GM21723 (cell line): Measurements from ENCODE around the gene PCDHB13.
"Not testable (repeated sequence)": the region's sequence is repeated elsewhere in the genome, so short reads cannot be mapped to it uniquely, and the experiment has no call there.

Source experiments
- ATAC-seq: cut with Tn5 transposase; IDR thresholded peaks from one replicate; pipeline ENCODE4 v1.9.1; 2021; ENCODE audit warnings: mild to moderate bottlenecking, moderate library complexity; ENCODE audit not compliant: unreplicated experiment

PCDHB13 gene

DNA sequence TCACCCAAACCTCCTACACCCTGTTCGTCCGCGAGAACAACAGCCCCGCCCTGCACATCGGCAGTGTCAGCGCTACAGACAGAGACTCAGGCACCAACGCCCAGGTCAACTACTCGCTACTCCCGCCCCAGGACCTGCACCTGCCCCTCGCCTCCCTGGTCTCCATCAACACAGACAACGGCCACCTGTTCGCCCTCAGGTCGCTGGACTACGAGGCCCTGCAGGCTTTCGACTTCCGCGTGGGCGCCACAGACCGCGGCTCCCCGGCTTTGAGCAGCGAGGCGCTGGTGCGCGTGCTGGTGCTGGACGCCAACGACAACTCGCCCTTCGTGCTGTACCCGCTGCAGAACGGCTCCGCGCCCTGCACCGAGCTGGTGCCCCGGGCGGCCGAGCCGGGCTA is 12.6 kb upstream of the PCDHB13 start:
- ATAC-seq, result not testable (repeated sequence)

DNA sequence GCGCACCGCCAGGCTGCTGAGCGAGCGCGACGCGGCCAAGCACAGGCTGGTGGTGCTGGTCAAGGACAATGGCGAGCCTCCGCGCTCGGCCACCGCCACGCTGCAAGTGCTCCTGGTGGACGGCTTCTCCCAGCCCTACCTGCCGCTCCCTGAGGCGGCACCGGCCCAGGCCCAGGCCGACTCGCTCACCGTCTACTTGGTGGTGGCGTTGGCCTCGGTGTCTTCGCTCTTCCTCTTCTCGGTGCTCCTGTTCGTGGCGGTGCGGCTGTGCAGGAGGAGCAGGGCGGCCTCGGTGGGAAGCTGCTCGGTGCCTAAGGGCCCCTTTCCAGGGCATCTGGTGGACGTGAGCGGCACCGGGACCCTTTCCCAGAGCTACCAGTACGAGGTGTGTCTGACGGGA is 12.1 kb upstream of the PCDHB13 start:
- not testable (repeated sequence) for ATAC-seq

DNA sequence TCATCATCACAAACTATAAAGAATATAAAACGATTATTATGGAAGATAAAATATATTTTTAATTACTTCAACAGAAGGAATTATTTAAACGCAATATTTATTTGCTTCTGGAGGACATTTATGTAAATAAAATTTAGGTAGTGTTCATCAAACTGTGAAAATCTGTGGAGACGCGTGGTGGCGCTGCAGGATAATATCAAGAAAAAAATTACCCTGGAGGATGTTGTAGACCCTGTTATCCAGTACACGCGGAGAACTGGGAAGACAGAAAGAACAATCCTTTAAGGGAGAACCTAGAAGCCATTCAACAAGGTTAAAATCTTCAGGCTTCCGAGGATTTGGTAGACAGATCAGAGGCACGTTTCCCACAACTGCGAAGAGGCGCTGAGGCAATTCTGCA is 5.2 kb upstream of the PCDHB13 start, which contains the start of gene PCDHB12:
PCDHB12 (plus strand) TSS at position 242 of the 400 bp plus-strand sequence. CDS start 189 bp downstream, outside the sequence.
- ATAC-seq, result no peak

DNA sequence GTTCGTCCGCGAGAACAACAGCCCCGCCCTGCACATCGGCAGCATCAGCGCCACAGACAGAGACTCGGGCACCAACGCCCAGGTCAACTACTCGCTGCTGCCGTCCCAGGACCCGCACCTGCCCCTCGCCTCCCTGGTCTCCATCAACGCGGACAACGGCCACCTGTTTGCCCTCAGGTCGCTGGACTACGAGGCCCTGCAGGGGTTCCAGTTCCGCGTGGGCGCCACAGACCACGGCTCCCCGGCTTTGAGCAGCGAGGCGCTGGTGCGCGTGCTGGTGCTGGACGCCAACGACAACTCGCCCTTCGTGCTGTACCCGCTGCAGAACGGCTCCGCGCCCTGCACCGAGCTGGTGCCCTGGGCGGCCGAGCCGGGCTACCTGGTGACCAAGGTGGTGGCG is 3.4 kb upstream of the PCDHB13 start:
- ATAC-seq, result not testable (repeated sequence)

DNA sequence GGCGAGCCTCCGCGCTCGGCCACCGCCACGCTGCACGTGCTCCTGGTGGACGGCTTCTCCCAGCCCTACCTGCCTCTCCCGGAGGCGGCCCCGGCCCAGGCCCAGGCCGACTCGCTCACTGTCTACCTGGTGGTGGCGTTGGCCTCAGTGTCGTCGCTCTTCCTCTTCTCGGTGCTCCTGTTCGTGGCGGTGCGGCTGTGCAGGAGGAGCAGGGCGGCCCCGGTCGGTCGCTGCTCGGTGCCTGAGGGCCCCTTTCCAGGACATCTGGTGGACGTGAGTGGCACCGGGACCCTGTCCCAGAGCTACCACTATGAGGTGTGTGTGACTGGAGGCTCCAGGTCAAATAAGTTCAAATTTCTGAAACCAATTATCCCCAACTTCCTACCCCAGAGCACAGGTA is 2.9 kb upstream of the PCDHB13 start:
- not testable (repeated sequence) for ATAC-seq

DNA sequence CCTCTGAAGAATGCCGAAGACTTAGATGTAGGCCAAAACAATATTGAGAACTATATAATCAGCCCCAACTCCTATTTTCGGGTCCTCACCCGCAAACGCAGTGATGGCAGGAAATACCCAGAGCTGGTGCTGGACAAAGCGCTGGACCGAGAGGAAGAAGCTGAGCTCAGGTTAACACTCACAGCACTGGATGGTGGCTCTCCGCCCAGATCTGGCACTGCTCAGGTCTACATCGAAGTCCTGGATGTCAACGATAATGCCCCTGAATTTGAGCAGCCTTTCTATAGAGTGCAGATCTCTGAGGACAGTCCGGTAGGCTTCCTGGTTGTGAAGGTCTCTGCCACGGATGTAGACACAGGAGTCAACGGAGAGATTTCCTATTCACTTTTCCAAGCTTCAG is 864 bp downstream of the PCDHB13 start:
- ATAC-seq, result not testable (repeated sequence)

DNA sequence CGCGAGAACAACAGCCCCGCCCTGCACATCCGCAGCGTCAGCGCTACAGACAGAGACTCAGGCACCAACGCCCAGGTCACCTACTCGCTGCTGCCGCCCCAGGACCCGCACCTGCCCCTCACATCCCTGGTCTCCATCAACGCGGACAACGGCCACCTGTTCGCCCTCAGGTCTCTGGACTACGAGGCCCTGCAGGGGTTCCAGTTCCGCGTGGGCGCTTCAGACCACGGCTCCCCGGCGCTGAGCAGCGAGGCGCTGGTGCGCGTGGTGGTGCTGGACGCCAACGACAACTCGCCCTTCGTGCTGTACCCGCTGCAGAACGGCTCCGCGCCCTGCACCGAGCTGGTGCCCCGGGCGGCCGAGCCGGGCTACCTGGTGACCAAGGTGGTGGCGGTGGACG is 1.8 kb downstream of the PCDHB13 start:
- not testable (repeated sequence) for ATAC-seq

DNA sequence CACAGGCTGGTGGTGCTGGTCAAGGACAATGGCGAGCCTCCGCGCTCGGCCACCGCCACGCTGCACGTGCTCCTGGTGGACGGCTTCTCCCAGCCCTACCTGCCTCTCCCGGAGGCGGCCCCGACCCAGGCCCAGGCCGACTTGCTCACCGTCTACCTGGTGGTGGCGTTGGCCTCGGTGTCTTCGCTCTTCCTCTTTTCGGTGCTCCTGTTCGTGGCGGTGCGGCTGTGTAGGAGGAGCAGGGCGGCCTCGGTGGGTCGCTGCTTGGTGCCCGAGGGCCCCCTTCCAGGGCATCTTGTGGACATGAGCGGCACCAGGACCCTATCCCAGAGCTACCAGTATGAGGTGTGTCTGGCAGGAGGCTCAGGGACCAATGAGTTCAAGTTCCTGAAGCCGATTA is 2.3 kb downstream of the PCDHB13 start:
- ATAC-seq, result not testable (repeated sequence)

DNA sequence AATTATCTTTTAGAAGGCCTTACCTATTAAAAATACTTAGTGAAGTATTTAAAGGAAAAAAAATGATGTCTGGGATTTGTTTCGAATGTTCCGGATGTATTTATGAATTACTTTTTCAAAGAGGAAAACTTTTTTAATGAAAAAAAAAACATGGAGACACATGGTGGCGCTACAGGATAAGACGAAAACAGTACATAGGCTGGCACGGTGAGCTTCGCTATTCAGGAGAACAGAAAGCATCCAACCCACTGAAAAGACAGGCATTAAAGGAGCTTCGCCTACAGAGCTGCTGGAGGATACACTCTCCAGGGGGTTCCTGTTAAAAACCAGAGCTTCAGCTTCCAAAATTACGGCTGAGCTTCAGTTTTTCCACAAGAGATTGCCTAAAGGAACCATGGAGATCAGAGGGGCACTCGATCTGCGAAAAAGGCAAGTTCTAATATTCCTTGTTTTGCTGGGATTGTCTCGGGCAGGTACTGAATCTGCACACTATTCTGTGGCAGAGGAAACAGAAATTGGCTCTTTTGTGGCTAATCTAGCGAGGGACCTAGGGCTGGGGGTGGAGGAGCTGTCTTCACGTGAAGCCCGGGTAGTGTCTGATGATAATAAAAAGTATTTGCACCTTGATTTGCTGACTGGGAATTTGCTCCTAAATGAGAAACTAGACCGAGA is 9.5 kb downstream of the PCDHB13 start, which contains the start of gene PCDHB14:
PCDHB14 (plus strand) TSS at position 232 of the 672 bp plus-strand sequence; CDS start at position 395, 163 bp downstream.
- no peak for ATAC-seq

DNA sequence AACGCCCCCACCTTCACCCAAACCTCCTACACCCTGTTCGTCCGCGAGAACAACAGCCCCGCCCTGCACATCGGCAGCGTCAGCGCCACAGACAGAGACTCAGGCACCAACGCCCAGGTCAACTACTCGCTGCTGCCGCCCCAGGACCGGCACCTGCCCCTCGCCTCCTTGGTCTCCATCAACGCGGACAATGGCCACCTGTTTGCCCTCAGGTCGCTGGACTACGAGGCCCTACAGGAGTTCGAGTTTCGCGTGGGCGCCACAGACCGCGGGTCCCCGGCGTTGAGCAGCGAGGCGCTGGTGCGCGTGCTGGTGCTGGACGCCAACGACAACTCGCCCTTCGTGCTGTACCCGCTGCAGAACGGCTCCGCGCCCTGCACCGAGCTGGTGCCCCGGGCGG is 11.1 kb downstream of the PCDHB13 start:
- ATAC-seq, result not testable (repeated sequence)

DNA sequence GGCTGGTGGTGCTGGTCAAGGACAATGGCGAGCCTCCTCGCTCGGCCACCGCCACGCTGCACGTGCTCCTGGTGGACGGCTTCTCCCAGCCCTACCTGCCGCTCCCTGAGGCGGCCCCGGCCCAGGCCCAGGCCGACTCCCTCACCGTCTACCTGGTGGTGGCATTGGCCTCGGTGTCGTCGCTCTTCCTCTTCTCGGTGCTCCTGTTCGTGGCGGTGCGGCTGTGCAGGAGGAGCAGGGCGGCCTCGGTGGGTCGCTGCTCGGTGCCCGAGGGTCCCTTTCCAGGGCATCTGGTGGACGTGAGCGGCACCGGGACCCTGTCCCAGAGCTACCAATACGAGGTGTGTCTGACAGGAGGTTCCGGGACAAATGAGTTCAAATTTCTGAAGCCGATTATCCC is 11.7 kb downstream of the PCDHB13 start:
- ATAC-seq, result not testable (repeated sequence)

DNA sequence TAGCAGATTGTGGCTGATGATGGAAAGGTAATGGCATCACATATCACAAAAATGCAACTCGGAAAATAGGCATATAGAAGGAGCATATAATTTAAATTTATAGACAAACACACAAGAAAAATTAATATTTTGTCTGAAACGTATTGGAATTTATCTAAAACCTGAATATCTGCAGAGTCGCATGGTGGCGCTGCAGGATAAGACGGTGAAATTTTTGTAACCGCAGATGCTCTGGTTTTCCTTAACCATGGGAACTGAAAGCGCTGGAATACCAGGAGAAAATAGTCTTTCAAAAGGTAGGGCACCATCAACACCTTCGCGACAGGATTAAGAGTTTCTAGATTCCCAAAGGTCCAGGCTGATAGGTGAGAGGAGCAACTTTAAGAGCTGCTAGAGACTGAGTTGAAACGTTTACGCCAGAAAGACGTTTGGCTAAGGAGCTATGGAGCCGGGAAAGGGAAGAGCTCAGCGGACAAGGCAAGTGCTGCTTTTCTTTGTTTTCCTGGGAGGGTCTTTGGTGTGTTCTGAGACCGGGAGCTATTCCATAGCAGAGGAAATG is 20.5 kb downstream of the PCDHB13 start:
- ATAC-seq, result no peak

DNA sequence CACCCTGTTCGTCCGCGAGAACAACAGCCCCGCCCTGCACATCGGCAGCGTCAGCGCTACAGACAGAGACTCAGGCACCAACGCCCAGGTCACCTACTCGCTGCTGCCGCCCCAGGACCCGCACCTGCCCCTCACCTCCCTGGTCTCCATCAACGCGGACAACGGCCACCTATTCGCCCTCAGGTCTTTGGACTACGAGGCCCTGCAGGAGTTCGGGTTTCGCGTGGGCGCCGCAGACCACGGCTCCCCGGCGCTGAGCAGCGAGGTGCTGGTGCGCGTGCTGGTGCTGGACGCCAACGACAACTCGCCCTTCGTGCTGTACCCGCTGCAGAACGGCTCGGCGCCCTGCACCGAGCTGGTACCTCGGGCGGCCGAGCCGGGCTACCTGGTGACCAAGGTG is 22.2 kb downstream of the PCDHB13 start:
- not testable (repeated sequence) for ATAC-seq

DNA sequence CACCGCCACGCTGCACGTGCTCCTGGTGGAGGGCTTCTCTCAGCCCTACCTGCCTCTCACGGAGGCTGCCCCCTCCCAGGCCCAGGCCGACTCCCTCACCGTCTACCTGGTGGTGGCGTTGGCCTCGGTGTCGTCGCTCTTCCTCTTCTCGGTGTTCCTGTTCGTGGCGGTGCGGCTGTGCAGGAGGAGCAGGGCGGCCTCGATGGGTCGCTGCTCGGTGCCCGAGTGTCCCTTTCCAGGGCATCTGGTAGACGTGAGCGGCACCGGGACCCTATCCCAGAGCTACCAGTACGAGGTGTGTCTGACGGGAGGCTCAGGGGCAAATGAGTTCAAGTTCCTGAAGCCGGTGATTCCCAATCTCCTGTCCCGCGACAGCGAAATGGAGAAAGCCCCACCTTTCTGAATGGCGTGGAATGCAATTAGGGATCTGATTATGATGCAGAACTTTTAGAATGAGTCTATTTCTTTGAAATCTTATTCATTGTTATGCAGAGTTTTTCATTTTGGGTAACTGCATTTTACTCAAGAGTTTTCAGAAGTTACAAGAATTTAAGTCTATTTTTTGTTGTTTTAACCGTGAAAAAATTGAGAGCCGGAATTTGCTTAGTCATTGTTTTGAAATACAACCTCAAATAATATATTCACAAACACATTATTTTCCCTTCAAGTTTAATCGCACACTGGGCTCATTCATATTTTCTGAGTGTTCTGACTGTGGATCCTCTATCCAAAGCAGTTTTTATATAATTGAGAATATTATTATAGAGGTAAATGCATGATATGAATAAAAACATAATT is 23.0 kb downstream of the PCDHB13 start:
- no peak for ATAC-seq

DNA sequence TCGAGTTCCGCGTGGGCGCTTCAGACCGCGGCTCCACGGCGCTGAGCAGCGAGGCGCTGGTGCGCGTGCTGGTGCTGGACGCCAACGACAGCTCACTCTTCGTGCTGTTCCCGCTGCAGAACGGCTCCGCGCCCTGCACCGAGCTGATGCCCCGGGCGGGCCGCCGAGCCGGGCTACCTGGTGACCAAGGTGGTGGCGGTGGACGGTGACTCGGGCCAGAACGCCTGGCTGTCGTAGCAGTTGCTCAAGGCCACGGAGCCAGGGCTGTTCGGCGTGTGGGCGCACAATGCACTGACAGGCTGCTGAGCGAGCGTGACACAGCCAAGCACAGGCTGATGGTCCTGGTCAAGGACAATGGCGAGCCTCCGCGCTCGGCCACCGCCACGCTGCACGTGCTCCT is 27.8 kb downstream of the PCDHB13 start:
- ATAC-seq, result no peak

DNA sequence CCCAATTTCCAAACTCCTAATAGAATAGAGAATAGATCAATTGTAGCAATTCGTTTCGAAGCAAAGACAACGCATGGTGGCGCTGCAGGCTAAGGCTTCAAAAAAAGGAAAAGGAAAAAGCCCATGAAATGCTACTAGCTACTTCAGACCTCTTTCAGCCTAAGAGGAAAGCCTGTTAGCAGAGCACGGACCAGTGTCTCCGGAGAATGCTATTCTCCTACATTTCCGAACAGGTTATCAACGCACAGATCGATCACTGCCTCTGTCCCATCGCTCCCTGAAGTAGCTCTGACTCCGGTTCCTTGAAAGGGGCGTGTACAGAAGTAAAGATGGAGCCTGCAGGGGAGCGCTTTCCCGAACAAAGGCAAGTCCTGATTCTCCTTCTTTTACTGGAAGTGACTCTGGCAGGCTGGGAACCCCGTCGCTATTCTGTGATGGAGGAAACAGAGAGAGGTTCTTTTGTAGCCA is 31.6 kb downstream of the PCDHB13 start, which contains the start of gene PCDHB15:
PCDHB15 (plus strand) TSS at position 146 of the 468 bp plus-strand sequence; CDS start at position 330, 184 bp downstream.
- ATAC-seq, result no peak

DNA sequence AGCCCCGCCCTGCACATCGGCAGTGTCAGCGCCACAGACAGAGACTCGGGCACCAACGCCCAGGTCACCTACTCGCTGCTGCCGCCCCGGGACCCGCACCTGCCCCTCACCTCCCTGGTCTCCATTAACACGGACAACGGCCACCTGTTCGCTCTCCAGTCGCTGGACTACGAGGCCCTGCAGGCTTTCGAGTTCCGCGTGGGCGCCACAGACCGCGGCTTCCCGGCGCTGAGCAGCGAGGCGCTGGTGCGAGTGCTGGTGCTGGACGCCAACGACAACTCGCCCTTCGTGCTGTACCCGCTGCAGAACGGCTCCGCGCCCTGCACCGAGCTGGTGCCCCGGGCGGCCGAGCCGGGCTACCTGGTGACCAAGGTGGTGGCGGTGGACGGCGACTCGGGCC is 33.3 kb downstream of the PCDHB13 start:
- not testable (repeated sequence) for ATAC-seq

DNA sequence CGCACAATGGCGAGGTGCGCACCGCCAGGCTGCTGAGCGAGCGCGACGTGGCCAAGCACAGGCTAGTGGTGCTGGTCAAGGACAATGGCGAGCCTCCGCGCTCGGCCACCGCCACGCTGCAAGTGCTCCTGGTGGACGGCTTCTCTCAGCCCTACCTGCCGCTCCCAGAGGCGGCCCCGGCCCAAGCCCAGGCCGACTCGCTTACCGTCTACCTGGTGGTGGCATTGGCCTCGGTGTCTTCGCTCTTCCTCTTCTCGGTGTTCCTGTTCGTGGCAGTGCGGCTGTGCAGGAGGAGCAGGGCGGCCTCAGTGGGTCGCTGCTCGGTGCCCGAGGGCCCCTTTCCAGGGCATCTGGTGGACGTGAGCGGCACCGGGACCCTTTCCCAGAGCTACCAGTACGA is 33.7 kb downstream of the PCDHB13 start:
- ATAC-seq, result not testable (repeated sequence)

DNA sequence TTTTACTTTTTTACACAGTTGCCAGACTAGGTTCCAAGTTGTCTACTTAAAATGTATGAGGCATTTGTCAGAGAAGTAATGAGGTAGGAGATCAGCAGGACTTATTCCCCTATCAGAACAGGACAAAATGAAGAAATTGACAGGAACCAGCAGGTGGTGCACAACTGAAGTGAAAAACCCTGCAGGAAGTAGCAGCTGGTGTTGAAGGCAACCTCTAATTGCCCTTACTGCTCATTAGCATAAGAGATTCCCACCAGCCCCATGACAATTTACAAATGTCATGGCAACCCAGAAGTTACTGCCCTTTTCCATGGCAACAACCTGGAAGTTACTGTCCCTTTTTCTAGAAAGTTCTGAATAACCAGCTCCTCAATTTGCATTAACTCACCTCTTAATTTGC is 36.9 kb downstream of the PCDHB13 start:
- ATAC-seq, result no peak

DNA sequence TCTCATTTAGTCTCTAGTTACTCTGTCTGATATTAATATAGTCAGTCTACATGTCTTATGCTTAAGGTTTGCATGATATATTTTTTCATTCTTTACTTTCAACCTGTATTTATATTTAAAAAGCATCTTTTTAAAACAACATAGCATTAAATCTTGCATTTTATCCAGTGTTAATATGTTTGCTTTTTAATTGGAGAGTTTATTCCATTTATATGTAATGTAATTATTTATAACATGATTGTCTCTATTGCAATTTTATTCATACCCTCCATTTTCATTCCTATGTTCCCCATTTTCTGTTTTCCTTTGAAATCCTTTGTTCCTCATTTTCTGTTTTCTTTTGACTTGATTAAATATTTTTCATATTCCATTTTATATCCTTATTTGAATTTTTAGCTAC is 44.7 kb downstream of the PCDHB13 start:
- ATAC-seq, result no peak

DNA sequence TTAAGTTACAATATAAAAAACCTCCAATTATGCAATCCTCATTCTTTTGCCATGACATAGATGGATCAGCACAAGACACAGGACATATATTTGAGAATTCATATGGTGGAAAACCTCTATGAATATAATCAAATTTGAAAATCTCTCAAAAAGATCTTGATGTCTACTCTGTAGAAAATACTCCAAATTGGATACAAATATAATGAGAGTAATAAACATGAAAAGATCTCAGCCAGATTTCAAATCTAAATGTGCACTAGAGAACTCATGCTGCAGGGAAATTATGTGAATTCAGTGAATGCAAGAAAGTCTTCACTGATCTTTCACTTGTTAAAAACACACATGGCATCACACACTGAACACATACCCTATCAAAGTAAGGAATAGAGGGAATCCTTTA is 45.2 kb downstream of the PCDHB13 start:
- no peak for ATAC-seq
